Measurements from ENCODE around the gene TOMM40L. TPM values are rescaled to one million over a fixed set of nuclear protein-coding genes. Genes with fewer than 3 reads are reported as not detected.
"Not testable (repeated sequence)": the region's sequence is repeated elsewhere in the genome, so short reads cannot be mapped to it uniquely, and the experiment has no call there.

The TOMM40L gene
- total and polyA plus RNA-seq, 9 donors: 2.4 to 15.2 (median 7.5) TPM

GRCh38 chr1:161242313-161242712 lies 16.5 kb downstream of the TOMM40L start:
- DNase-seq: no peak
- TF ChIP-seq EP300 (IDR thresholded peaks at IDR 0.05) (no peak), POLR2A (IDR thresholded peaks at IDR 0.05) (no peak), CTCF (IDR thresholded peaks at IDR 0.05) (no peak)
- H3K4me1 ChIP-seq (ENCODE audit: insufficient read depth): no peaks in the 10 kb centered on the region
- no peak overlapping the region for H3K27ac ChIP-seq
- H3K9me3 ChIP-seq: no peaks in the 10 kb centered on the region
- H3K36me3 ChIP-seq: no peaks in the 10 kb centered on the region
- no peak overlapping the region for H3K4me3 ChIP-seq
- intact Hi-C loops (cut with DNase I): no loop called here
- WGBS, 3 donors: 72 to 81% (median 79%) methylated on average over 2 of the region's 2 CpGs
- no peaks in the 10 kb centered on the region for H3K27me3 ChIP-seq

- Histone ChIP-seq H3K27ac (no peak overlapping the region), H3K9me3 (no peaks in the 10 kb centered on the region), H3K4me3 (no peak overlapping the region), H3K27me3 (no peaks in the 10 kb centered on the region), H3K36me3 (no peaks in the 10 kb centered on the region), H3K4me1 (ENCODE audit: insufficient read depth) (no peaks in the 10 kb centered on the region)
- WGBS, 3 donors: 88 to 93% (median 89%) methylated on average over 4 of the region's 4 CpGs
- no peak for DNase-seq
- no peak for TF ChIP-seq CTCF (IDR thresholded peaks at IDR 0.05)
- no peak for TF ChIP-seq POLR2A (IDR thresholded peaks at IDR 0.05)
- no peak for TF ChIP-seq EP300 (IDR thresholded peaks at IDR 0.05)
- intact Hi-C loops (cut with DNase I): no loop called here
Observed at GRCh38 chr1:161244888-161245287, 19.0 kb downstream of the TOMM40L start.

GRCh38 chr1:161250100-161250499 lies 24.2 kb downstream of the TOMM40L start:
- H3K27me3 ChIP-seq; H3K4me1 ChIP-seq (ENCODE audit: insufficient read depth); intact Hi-C loops (cut with DNase I); DNase-seq; H3K27ac ChIP-seq; H3K36me3 ChIP-seq; H3K9me3 ChIP-seq; H3K4me3 ChIP-seq: not testable (repeated sequence)
- 66 to 75% (median 71%) methylated on average over 5 of the region's 5 CpGs for WGBS, 3 donors

GRCh38 chr1:161250829-161251228 lies 25.0 kb downstream of the TOMM40L start:
- DNase-seq: no peak
- Histone ChIP-seq H3K4me1 (ENCODE audit: insufficient read depth) (no peaks in the 10 kb centered on the region), H3K36me3 (no peaks in the 10 kb centered on the region), H3K9me3 (no peaks in the 10 kb centered on the region), H3K27ac (no peak overlapping the region), H3K4me3 (no peak overlapping the region), H3K27me3 (no peaks in the 10 kb centered on the region)
- TF ChIP-seq POLR2A (IDR thresholded peaks at IDR 0.05) (no peak), CTCF (IDR thresholded peaks at IDR 0.05) (no peak), EP300 (IDR thresholded peaks at IDR 0.05) (no peak)
- intact Hi-C loops (cut with DNase I): no loop called here
- WGBS, 3 donors: 76 to 86% (median 84%) methylated on average over 7 of the region's 7 CpGs

- H3K36me3 ChIP-seq: no peaks in the 10 kb centered on the region
- intact Hi-C loops (cut with DNase I): no loop called here
- DNase-seq: no peak
- no peaks in the 10 kb centered on the region for H3K9me3 ChIP-seq
- WGBS, 3 donors: 90 to 93% (median 93%) methylated on average over 8 of the region's 8 CpGs
- H3K27me3 ChIP-seq: no peaks in the 10 kb centered on the region
- no peaks in the 10 kb centered on the region for H3K4me1 ChIP-seq (ENCODE audit: insufficient read depth)
- no peak overlapping the region for H3K4me3 ChIP-seq
- no peak overlapping the region for H3K27ac ChIP-seq
- no peak for TF ChIP-seq CTCF (IDR thresholded peaks at IDR 0.05)
- no peak for TF ChIP-seq EP300 (IDR thresholded peaks at IDR 0.05)
- no peak for TF ChIP-seq POLR2A (IDR thresholded peaks at IDR 0.05)
Observed at GRCh38 chr1:161251579-161251978, 25.7 kb downstream of the TOMM40L start.

- WGBS, 3 donors: 77 to 84% (median 83%) methylated on average over 5 of the region's 5 CpGs
- H3K27ac ChIP-seq; H3K4me1 ChIP-seq (ENCODE audit: insufficient read depth); H3K9me3 ChIP-seq; H3K27me3 ChIP-seq; DNase-seq; H3K4me3 ChIP-seq; H3K36me3 ChIP-seq; intact Hi-C loops (cut with DNase I): not testable (repeated sequence)
Observed at GRCh38 chr1:161255302-161255701, 29.4 kb downstream of the TOMM40L start.

DNA sequence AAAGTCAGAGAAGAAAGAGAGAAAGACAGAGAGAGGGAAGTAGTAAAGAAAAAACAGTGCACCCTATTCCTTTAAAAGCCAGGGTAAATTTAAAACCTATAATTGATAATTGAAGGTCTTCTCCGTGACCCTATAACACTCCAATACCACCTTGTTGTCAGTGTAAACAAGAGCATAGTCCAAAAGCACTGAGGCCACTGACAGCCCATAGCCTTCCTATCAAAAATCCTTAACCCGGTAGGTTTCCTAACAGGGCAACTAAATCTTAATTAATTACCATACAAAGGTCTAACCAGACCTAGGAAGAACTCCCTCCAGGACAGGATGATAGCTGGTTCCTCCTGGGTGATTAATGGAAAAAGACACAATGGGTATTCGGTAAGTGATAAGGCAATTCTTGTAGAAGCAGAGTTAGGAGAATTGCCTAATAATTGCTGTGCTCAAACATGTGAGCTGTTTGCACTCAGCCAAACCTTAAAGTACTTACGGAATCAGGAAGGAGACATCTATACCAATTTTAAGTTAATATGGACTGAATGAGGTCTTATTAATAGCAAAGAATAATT lies 30.2 kb downstream of the TOMM40L start:
- intact Hi-C loops (cut with DNase I); H3K4me1 ChIP-seq (ENCODE audit: insufficient read depth); DNase-seq; H3K9me3 ChIP-seq; H3K27me3 ChIP-seq; H3K27ac ChIP-seq; H3K36me3 ChIP-seq; H3K4me3 ChIP-seq: not testable (repeated sequence)
- WGBS, 3 donors: 85 to 88% (median 88%) methylated on average over 4 of the region's 4 CpGs

DNA sequence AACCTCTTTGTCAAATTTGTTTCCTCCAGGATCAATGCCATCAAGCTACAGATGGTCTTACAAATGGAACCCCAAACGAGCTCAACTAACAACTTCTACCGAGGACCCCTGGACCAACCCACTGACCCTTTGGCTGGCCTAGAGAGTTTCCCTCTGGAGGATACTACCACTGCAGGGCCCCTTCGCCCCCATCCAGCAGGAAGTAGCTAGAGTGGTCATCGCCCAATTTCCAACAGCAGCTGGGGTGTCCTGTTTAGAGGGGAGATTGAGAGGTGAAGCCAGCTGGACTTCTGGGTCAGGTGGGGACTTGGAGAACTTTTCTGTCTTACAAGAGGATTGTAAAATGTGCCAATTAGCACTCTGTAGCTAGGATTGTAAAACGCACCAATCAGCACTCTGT lies 31.2 kb downstream of the TOMM40L start:
- 92 to 98% (median 96%) methylated on average over 5 of the region's 5 CpGs for WGBS, 3 donors
- H3K4me3 ChIP-seq; H3K36me3 ChIP-seq; H3K4me1 ChIP-seq (ENCODE audit: insufficient read depth); H3K9me3 ChIP-seq; H3K27me3 ChIP-seq; H3K27ac ChIP-seq; intact Hi-C loops (cut with DNase I); DNase-seq: not testable (repeated sequence)

All from ovary (tissue), 9 donors.